Skeletal muscle satellite cell (primary cell): ENCODE results near the gene CHST12.
"Not testable (repeated sequence)": the region's sequence is repeated elsewhere in the genome, so short reads cannot be mapped to it uniquely, and the experiment has no call there.

Experiments used
- H3K27me3 ChIP-seq: 2 replicates; pipeline ENCODE4 v1.7.0; 2013; ENCODE audit warnings: low read length; ENCODE audit not compliant: control insufficient read depth, insufficient read depth
- H3K36me3 ChIP-seq: 2 replicates; pipeline ENCODE4 v1.7.0; 2013; ENCODE audit warnings: mild to moderate bottlenecking, control low read depth, low read length; ENCODE audit not compliant: insufficient read depth
- H3K4me1 ChIP-seq: 2 replicates; pipeline ENCODE4 v1.7.0; 2013; ENCODE audit warnings: low read length; ENCODE audit not compliant: control insufficient read depth, insufficient read depth
- H3K4me2 ChIP-seq: 2 replicates; pipeline ENCODE4 v1.7.0; 2013; ENCODE audit warnings: mild to moderate bottlenecking, low read length
- H3K4me3 ChIP-seq: 2 replicates; pipeline ENCODE4 v1.7.0; 2013; ENCODE audit warnings: low read length
- H3K9ac ChIP-seq: 2 replicates; pipeline ENCODE4 v1.7.0; 2013; ENCODE audit warnings: mild to moderate bottlenecking, low read depth, low read length, moderate library complexity
- H3K9me3 ChIP-seq: replicated peaks from 2 replicates; pipeline ENCODE4 v1.7.0; 2013; ENCODE audit warnings: mild to moderate bottlenecking, control low read depth, low read length

The CHST12 gene

DNA sequence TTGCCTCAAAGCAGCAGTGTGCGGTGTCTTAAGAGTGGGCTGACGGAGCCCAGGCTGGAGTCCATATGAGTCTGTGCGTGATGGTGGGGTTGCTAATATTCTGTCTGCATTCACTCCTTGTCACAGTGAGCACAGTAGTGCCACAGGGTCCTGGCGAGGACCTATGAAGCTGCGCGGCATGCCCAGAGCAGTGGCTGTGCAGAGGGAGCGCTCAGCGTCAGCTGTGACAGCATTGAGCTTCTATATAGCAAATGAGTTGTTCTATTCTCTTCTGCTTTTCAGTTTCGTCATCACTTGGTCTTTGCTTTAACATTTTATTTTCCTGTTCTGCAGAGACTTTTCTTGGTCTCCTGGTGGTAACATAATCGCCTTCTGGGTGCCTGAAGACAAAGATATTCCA is 34.3 kb upstream of the CHST12 start:
- Histone ChIP-seq H3K36me3 (peaks cover 92% of the 10 kb centered on the region), H3K9ac (no peak overlapping the region), H3K4me1 (no peaks in the 10 kb centered on the region), H3K27me3 (no peaks in the 10 kb centered on the region), H3K9me3 (no peaks in the 10 kb centered on the region), H3K4me2 (no peak overlapping the region), H3K4me3 (no peak overlapping the region)

DNA sequence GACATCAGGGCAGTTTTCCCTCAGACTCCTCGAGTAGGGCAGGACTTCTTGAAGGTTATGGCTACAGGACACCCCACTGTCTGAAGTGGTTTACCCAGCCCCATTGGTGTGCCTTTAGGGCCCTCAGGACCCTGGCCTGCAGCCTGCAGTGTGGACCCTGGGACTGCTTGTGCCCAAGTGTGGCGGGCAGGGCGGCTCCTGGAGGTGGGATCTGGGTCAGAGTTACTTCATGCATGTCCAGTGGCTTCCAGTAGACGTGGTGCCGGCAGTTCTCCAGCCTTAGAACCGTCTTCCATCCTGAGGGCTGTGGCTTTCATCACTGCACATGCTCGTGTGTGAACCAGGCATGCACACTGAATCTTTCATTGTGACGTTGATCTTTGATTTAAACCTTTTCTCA is 32.1 kb upstream of the CHST12 start:
- Histone ChIP-seq H3K27me3 (no peaks in the 10 kb centered on the region), H3K4me3 (no peak overlapping the region), H3K4me1 (no peaks in the 10 kb centered on the region), H3K9me3 (no peaks in the 10 kb centered on the region), H3K4me2 (no peak overlapping the region), H3K9ac (no peak overlapping the region), H3K36me3 (peaks cover 92% of the 10 kb centered on the region)

DNA sequence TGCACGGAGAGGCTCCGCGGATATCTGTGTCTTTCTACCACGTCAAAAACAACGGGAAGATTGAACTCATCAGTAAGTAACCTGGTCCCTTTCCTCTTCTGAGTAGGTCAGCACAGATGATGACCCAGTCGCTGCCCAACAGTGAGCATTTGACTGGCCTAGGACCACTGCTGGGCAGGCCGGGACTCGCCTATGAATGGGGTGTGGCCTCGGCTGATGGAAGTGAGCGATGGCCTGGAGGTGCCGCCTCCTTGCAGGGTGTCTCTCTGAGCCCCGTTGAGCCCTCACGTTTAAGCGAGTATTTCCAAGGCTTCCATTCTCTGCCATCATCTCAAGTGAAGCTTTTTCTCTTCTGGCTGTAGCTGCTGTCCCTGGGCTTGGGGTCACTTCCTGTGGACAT is 30.7 kb upstream of the CHST12 start:
- Histone ChIP-seq H3K4me2 (no peak overlapping the region), H3K36me3 (peaks cover 92% of the 10 kb centered on the region), H3K9ac (no peak overlapping the region)

DNA sequence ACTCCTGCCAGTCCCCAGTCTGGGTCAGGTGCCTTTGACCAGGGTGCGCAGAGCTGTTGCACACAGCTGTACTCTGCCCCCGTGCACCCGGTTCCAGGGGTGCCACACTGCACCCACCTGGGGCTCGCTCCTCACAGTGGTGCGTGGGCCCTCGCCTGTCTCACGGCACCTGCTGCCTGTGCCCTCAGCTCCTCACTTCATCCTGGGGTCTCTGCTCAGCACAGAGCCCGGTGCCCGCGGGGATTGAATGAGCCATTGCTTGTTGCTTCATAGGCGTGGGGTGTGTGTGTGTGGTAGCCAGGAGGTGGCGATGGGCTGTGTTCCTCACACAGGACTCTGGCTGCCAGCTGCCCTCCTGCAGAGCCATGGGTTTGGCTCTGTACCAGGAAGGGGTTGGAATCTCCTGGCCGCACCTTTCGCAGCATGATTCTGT is 30.3 kb upstream of the CHST12 start:
- Histone ChIP-seq H3K4me2 (no peak overlapping the region), H3K9ac (no peak overlapping the region), H3K4me1 (no peaks in the 10 kb centered on the region), H3K27me3 (no peaks in the 10 kb centered on the region), H3K9me3 (no peaks in the 10 kb centered on the region), H3K4me3 (no peak overlapping the region), H3K36me3 (peaks cover 90% of the 10 kb centered on the region)

More for the DNA sequence above, 30.7 kb upstream of the CHST12 start:
- Histone ChIP-seq H3K4me1 (no peaks in the 10 kb centered on the region), H3K27me3 (no peaks in the 10 kb centered on the region), H3K9me3 (no peaks in the 10 kb centered on the region), H3K4me3 (no peak overlapping the region)

DNA sequence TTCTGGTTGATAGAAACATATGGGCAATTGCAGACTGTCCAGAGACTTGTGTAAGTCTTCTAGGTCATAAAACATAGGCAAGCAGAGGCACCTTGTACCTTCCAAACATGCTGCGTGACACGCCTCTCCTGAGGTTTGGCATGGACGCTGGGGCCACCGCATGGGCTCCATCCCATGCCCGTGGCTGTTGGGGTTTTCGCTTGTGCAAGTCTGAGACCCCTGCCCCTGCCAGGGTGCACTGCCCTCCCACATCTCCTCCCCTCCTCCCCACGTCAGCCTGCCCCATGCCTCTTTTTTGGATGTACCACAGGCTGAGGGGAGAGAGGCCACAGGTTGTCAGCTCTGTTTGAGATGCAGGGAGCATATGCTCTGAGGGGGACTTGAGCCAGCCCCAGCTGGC is 29.8 kb upstream of the CHST12 start:
- Histone ChIP-seq H3K4me2 (no peak overlapping the region), H3K4me1 (no peaks in the 10 kb centered on the region), H3K4me3 (no peak overlapping the region), H3K27me3 (no peaks in the 10 kb centered on the region), H3K9me3 (no peaks in the 10 kb centered on the region), H3K9ac (no peak overlapping the region), H3K36me3 (peaks cover 90% of the 10 kb centered on the region)

GRCh38 chr7:2374401-2374800 is 29.0 kb upstream of the CHST12 start:
- H3K36me3 ChIP-seq, result peaks cover 90% of the 10 kb centered on the region

GRCh38 chr7:2374830-2375728 is 28.3 kb upstream of the CHST12 start:
- Histone ChIP-seq H3K9ac (no peak overlapping the region), H3K4me3 (no peak overlapping the region), H3K36me3 (peaks cover 90% of the 10 kb centered on the region), H3K4me1 (no peaks in the 10 kb centered on the region), H3K4me2 (no peak overlapping the region), H3K9me3 (no peaks in the 10 kb centered on the region), H3K27me3 (no peaks in the 10 kb centered on the region)

More at GRCh38 chr7:2374401-2374800, 29.0 kb upstream of the CHST12 start:
- H3K27me3 ChIP-seq, result no peaks in the 10 kb centered on the region
- H3K9me3 ChIP-seq, result no peaks in the 10 kb centered on the region
- no peaks in the 10 kb centered on the region for H3K4me1 ChIP-seq
- no peak overlapping the region for H3K4me3 ChIP-seq
- no peak overlapping the region for H3K4me2 ChIP-seq
- H3K9ac ChIP-seq, result no peak overlapping the region

- Histone ChIP-seq H3K4me3 (no peak overlapping the region), H3K4me1 (no peaks in the 10 kb centered on the region), H3K27me3 (no peaks in the 10 kb centered on the region), H3K36me3 (peaks cover 93% of the 10 kb centered on the region), H3K4me2 (no peak overlapping the region), H3K9me3 (no peaks in the 10 kb centered on the region), H3K9ac (no peak overlapping the region)
These were observed 26.9 kb upstream of the CHST12 start for GRCh38 chr7:2376351-2377154.

- H3K4me1 ChIP-seq, result not testable (repeated sequence)
These were observed 25.9 kb upstream of the CHST12 start for GRCh38 chr7:2377492-2377891.

DNA sequence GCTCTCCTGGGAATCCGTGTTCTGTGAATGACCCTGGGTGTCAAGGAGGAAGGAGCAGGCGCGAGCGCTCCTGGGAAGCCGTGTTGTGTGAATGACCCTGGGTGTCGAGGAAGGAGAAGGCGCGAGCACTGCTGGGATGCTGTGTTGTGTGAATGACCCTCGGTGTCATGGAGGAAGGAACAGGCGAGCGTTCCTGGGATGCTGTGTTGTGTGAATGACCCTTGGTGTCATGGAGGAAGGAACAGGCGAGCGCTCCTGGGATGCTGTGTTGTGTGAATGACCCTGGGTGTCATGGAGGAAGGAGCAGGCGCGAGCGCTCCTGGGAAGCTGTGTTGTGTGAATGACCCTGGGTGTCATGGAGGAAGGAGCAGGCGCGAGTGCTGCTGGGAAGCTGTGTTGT is 25.3 kb upstream of the CHST12 start:
- not testable (repeated sequence) for H3K9me3 ChIP-seq, H3K4me3 ChIP-seq, H3K9ac ChIP-seq, H3K4me1 ChIP-seq, H3K4me2 ChIP-seq, H3K27me3 ChIP-seq
- peaks cover 83% of the 10 kb centered on the region for H3K36me3 ChIP-seq

More at GRCh38 chr7:2377492-2377891, 25.9 kb upstream of the CHST12 start:
- H3K36me3 ChIP-seq, result peaks cover 90% of the 10 kb centered on the region
- not testable (repeated sequence) for H3K4me2 ChIP-seq, H3K4me3 ChIP-seq, H3K9me3 ChIP-seq, H3K9ac ChIP-seq, H3K27me3 ChIP-seq

DNA sequence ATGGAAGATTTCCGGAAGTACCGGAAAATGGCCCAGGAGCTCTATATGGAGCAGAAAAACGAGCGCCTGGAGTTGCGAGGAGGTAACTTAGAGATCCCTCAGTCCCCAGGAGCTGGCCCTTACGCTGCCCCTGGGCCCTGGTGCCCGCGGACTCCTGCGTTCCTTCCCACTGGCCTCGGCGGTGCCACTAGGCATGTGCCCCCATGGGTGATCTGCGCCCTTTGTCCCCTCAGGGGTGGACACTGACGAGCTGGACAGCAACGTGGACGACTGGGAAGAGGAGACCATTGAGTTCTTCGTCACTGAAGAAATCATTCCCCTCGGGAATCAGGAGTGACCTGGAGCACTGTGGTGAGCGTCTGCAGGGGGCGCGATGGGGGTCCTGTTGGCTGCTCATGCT is 24.2 kb upstream of the CHST12 start:
- Histone ChIP-seq H3K4me3 (no peak overlapping the region), H3K36me3 (peaks cover 73% of the 10 kb centered on the region)

More for the DNA sequence above, 24.2 kb upstream of the CHST12 start:
- Histone ChIP-seq H3K4me1 (no peaks in the 10 kb centered on the region), H3K27me3 (no peaks in the 10 kb centered on the region), H3K9ac (no peak overlapping the region), H3K9me3 (no peaks in the 10 kb centered on the region), H3K4me2 (no peak overlapping the region)
